Embryonic facial prominence (tissue), 1 donor: ENCODE data around the gene LAMA2.

Source experiments
- DNase-seq: peaks from one replicate; pipeline ENCODE4 v3.0.0-alpha.2; 2016; ENCODE audit errors: extremely low spot score

LAMA2 gene

GRCh38 chr6:129179283-129179682 lies 296.3 kb downstream of the LAMA2 start:
- DNase-seq = no peak

- DNase-seq = no peak
These were observed 298.1 kb downstream of the LAMA2 start for GRCh38 chr6:129181001-129181400.

- no peak for DNase-seq
These were observed 300.3 kb downstream of the LAMA2 start for GRCh38 chr6:129183187-129183591.

GRCh38 chr6:129183681-129184301 lies 300.9 kb downstream of the LAMA2 start:
- no peak for DNase-seq

GRCh38 chr6:129184324-129184723 lies 301.4 kb downstream of the LAMA2 start:
- no peak for DNase-seq

- DNase-seq = no peak
These were observed 301.9 kb downstream of the LAMA2 start for GRCh38 chr6:129184808-129185366.

- DNase-seq = no peak
These were observed 304.1 kb downstream of the LAMA2 start for GRCh38 chr6:129186988-129187387.

GRCh38 chr6:129188306-129188705 lies 305.4 kb downstream of the LAMA2 start:
- DNase-seq = no peak

GRCh38 chr6:129188795-129189194 lies 305.9 kb downstream of the LAMA2 start:
- DNase-seq = no peak

- no peak for DNase-seq
These were observed 306.3 kb downstream of the LAMA2 start for GRCh38 chr6:129189266-129189665.

- DNase-seq = no peak
These were observed 308.3 kb downstream of the LAMA2 start for GRCh38 chr6:129191235-129191634.

GRCh38 chr6:129192458-129192989 lies 309.6 kb downstream of the LAMA2 start:
- no peak for DNase-seq

- no peak for DNase-seq
These were observed 311.5 kb downstream of the LAMA2 start for GRCh38 chr6:129194306-129194941.

- DNase-seq = no peak
These were observed 312.2 kb downstream of the LAMA2 start for GRCh38 chr6:129195161-129195560.

GRCh38 chr6:129195643-129196042 lies 312.7 kb downstream of the LAMA2 start:
- DNase-seq = no peak

GRCh38 chr6:129197154-129197553 lies 314.2 kb downstream of the LAMA2 start:
- no peak for DNase-seq

GRCh38 chr6:129200151-129200550 lies 317.2 kb downstream of the LAMA2 start:
- no peak for DNase-seq

- no peak for DNase-seq
These were observed 320.4 kb downstream of the LAMA2 start for GRCh38 chr6:129203190-129203900.

GRCh38 chr6:129206821-129207220 lies 323.9 kb downstream of the LAMA2 start:
- no peak for DNase-seq

GRCh38 chr6:129207832-129208231 lies 324.9 kb downstream of the LAMA2 start:
- no peak for DNase-seq

GRCh38 chr6:129208415-129209034 lies 325.6 kb downstream of the LAMA2 start:
- DNase-seq = no peak

GRCh38 chr6:129209355-129209754 lies 326.4 kb downstream of the LAMA2 start:
- DNase-seq = no peak
